A549 (cell line): ENCODE results near the gene BPIFB3. TPM values are rescaled to one million over a fixed set of nuclear protein-coding genes. Genes with fewer than 3 reads are reported as not detected.

Experiments used
- ATAC-seq, 2 experiments: fragments of 200-7000 bp in 1 of 2; fragments of >200 bp in 1 of 2; cut with Nextera tagmentation in 1 of 2; cut with Tn5 transposase in 1 of 2; 3 replicates each; pipeline versions ENCODE4 v1.8.0 to v1.9.1; 2018 to 2020; ENCODE audit warnings: mild to moderate bottlenecking in 1 of 2, moderate library complexity in 1 of 2
- CTCF ChIA-PET: fragments of 300-600 bp; sonication (Branson Sonifier 250); formaldehyde crosslinking; extraction: SDS; loops from one replicate; lab custom pipeline; 2021; ENCODE audit warnings: antibody characterized with exemption, inconsistent platforms; lab: Yijun Ruan, JAX
- POLR2A ChIA-PET: fragments of 350-600 bp; formaldehyde crosslinking; extraction: SDS; loops from one replicate; lab custom pipeline; 2021; ENCODE audit warnings: antibody characterized with exemption, inconsistent platforms; lab: Yijun Ruan, JAX
- DNase-seq, 2 experiments: peaks; one replicate each; pipeline versions ENCODE4 v3.0.0 to v3.0.0-alpha.2; 2011 to 2016; ENCODE audit warnings: low read depth in 1 of 2, low spot score in 1 of 2
- FAIRE-seq: peaks from 2 replicates; lab custom pipeline; 2011; peaks lifted over from hg19 to GRCh38; lab: Jason Lieb, UNC
- H3K27ac ChIP-seq, 2 experiments: fragments of >200 bp; sonication (Bioruptor Twin); formaldehyde crosslinking; 3 replicates each; pipeline ENCODE4 v1.5.1; 2016 to 2017
- H3K4me1 ChIP-seq: fragments of >200 bp; sonication (Bioruptor Twin); formaldehyde crosslinking; 3 replicates; pipeline ENCODE4 v1.6.1; 2016
- H3K4me2 ChIP-seq: fragments of >200 bp; sonication (Bioruptor Twin); formaldehyde crosslinking; 3 replicates; pipeline ENCODE4 v1.6.1; 2016
- H3K4me3 ChIP-seq: fragments of >200 bp; sonication (Bioruptor Twin); formaldehyde crosslinking; 3 replicates; pipeline ENCODE4 v1.5.1; 2016
- H3K9me3 ChIP-seq: fragments of >200 bp; sonication (Bioruptor Twin); formaldehyde crosslinking; 3 replicates; pipeline ENCODE4 v1.6.1; 2016
- CBX2 ChIP-seq: fragments of 200-600 bp; sonication (generic); IDR thresholded peaks from 2 replicates; pipeline ENCODE4 v1.6.1; 2016; ENCODE audit warnings: low read depth, mild to moderate bottlenecking, borderline replicate concordance
- CBX8 ChIP-seq: fragments of 200-600 bp; sonication (generic); IDR thresholded peaks from 2 replicates; pipeline ENCODE4 v1.6.1; 2016
- EHF ChIP-seq: fragments of 250-450 bp; sonication (Bioruptor Pico); IDR thresholded peaks from 2 replicates; pipeline ENCODE4 v1.5.0; 2020; ENCODE audit warnings: mild to moderate bottlenecking
- EHMT2 ChIP-seq: fragments of 200-600 bp; sonication (generic); IDR thresholded peaks from 2 replicates; pipeline ENCODE4 v1.6.1; 2016; ENCODE audit warnings: antibody characterized with exemption, low read depth, mild to moderate bottlenecking, moderate library complexity
- EP300 ChIP-seq, 2 experiments: fragments of >200 bp; sonication (Bioruptor Twin); formaldehyde crosslinking; IDR thresholded peaks; 2 replicates in 1 of 2; 3 replicates in 1 of 2; pipeline ENCODE4 v1.6.1; 2016 to 2017
- FOSB ChIP-seq: fragments of 250-450 bp; sonication (Bioruptor Pico); IDR thresholded peaks from 2 replicates; pipeline ENCODE4 v1.5.0; 2020; ENCODE audit warnings: mild to moderate bottlenecking, moderate library complexity
- FOSL2 ChIP-seq, 2 experiments: fragments of 450-650 bp in 1 of 2; fragments of >200 bp in 1 of 2; sonication (Bioruptor Twin) in 1 of 2; formaldehyde crosslinking; IDR thresholded peaks; 2 replicates each; pipeline versions ENCODE4 v1.5.0 to v1.6.1; 2016 to 2020; ENCODE audit warnings: mild to moderate bottlenecking in 1 of 2, moderate library complexity in 1 of 2
- FOXS1 ChIP-seq: fragments of 250-450 bp; sonication (Bioruptor Pico); IDR thresholded peaks from 2 replicates; pipeline ENCODE4 v1.5.0; 2020; ENCODE audit warnings: mild to moderate bottlenecking, moderate library complexity
- HDAC2 ChIP-seq: fragments of 200-600 bp; sonication (generic); IDR thresholded peaks from 2 replicates; pipeline ENCODE4 v1.6.1; 2016
- HOXA7 ChIP-seq: fragments of 250-450 bp; sonication (Bioruptor Pico); IDR thresholded peaks from 2 replicates; pipeline ENCODE4 v1.5.0; 2020; ENCODE audit warnings: mild to moderate bottlenecking, moderate library complexity
- HOXB5 ChIP-seq: fragments of 250-450 bp; sonication (Bioruptor Pico); IDR thresholded peaks from 2 replicates; pipeline ENCODE4 v1.5.0; 2020; ENCODE audit warnings: mild to moderate bottlenecking, moderate library complexity
- MAFK ChIP-seq: fragments of 450-650 bp; IDR thresholded peaks from 2 replicates; pipeline ENCODE4 v1.6.1; 2014; ENCODE audit not compliant: partially characterized antibody
- NPAS2 ChIP-seq: fragments of 250-450 bp; sonication (Bioruptor Pico); IDR thresholded peaks from 2 replicates; pipeline ENCODE4 v1.8.0; 2022; ENCODE audit warnings: mild to moderate bottlenecking, moderate library complexity, borderline replicate concordance
- PHF8 ChIP-seq: fragments of 200-600 bp; sonication (generic); IDR thresholded peaks from 2 replicates; pipeline ENCODE4 v1.6.1; 2016; ENCODE audit warnings: low read depth, mild to moderate bottlenecking, antibody characterized with exemption, moderate library complexity, borderline replicate concordance
- RAD21 ChIP-seq, 2 experiments: fragments of >200 bp in 1 of 2; sonication (Bioruptor Twin) in 1 of 2; formaldehyde crosslinking in 1 of 2; IDR thresholded peaks in 1 of 2; conservative IDR thresholded peaks in 1 of 2; 2 replicates in 1 of 2; 3 replicates in 1 of 2; pipeline ENCODE4 v1.6.1; 2012 to 2018; ENCODE audit warnings: inconsistent platforms in 1 of 2
- RCOR1 ChIP-seq: fragments of 150-350 bp; IDR thresholded peaks from 2 replicates; pipeline ENCODE4 v1.6.1; 2014; ENCODE audit warnings: antibody characterized with exemption, low read length, low read depth
- RFX5 ChIP-seq: fragments of 450-650 bp; IDR thresholded peaks from 2 replicates; pipeline ENCODE4 v1.7.1; 2014; ENCODE audit warnings: antibody characterized with exemption, mild to moderate bottlenecking, moderate library complexity
- SREBF2 ChIP-seq: fragments of 450-650 bp; IDR thresholded peaks from 2 replicates; pipeline ENCODE4 v1.6.1; 2014; ENCODE audit warnings: mild to moderate bottlenecking, moderate library complexity
- TFCP2L1 ChIP-seq: fragments of 250-450 bp; sonication (Bioruptor Pico); IDR thresholded peaks from 2 replicates; pipeline ENCODE4 v1.5.0; 2021; ENCODE audit warnings: mild to moderate bottlenecking
- ZC3H11A ChIP-seq: fragments of 450-650 bp; IDR thresholded peaks from 2 replicates; pipeline ENCODE4 v1.6.1; 2014; ENCODE audit warnings: antibody characterized with exemption, mild to moderate bottlenecking
- ZFP36 ChIP-seq: fragments of 450-650 bp; IDR thresholded peaks from 2 replicates; pipeline ENCODE4 v1.6.1; 2014; ENCODE audit warnings: borderline replicate concordance; ENCODE audit not compliant: partially characterized antibody
- ZSCAN20 ChIP-seq: fragments of 250-450 bp; sonication (Bioruptor Pico); IDR thresholded peaks from 2 replicates; pipeline ENCODE4 v1.8.0; 2022; ENCODE audit warnings: mild to moderate bottlenecking, moderate library complexity
- WGBS: methylation state at CpG from one replicate; pipeline ENCODE4 v1.1.6; 2017; ENCODE audit errors: missing lambda C conversion rate; 5-methylcytosine and 5-hydroxymethylcytosine counted together
- polyA plus RNA-seq, 4 experiments: library from polyadenylated mRNA; depleted of rRNA in 3 of 4; stranded (reverse); fragments of >200 nt; fragmentation: RNase III in 1 of 4; extraction: RNeasy Plus Mini Kit Qiagen cat#74134 plus additional on column Dnase treatment in 1 of 4; gene quantifications; 2 replicates in 3 of 4; 3 replicates in 1 of 4; pipeline ENCODE4 v1.2.3, GENCODE V29; 2011 to 2017
- TF ChIP-seq, protein P1 (sequence below): IDR thresholded peaks from 2 replicates; pipeline ENCODE4 v1.6.1; 2012
- TF ChIP-seq, protein P2 (sequence below): fragments of 250-450 bp; sonication (Bioruptor Pico); IDR thresholded peaks from 2 replicates; pipeline ENCODE4 v1.5.0; 2020; ENCODE audit warnings: low read depth, mild to moderate bottlenecking, moderate library complexity
- TF ChIP-seq, protein P3 (sequence below): fragments of 450-650 bp; IDR thresholded peaks from 2 replicates; pipeline ENCODE4 v1.6.1; 2014; ENCODE audit warnings: antibody characterized with exemption
- TF ChIP-seq, protein P4 (sequence below): fragments of >200 bp; sonication (Bioruptor Twin); formaldehyde crosslinking; IDR thresholded peaks from 3 replicates; pipeline ENCODE4 v1.6.1; 2016

BPIFB3 gene
- polyA plus RNA-seq, 2 of the 4 experiments (the other 2 are of a cell fraction), result not detected

DNA sequence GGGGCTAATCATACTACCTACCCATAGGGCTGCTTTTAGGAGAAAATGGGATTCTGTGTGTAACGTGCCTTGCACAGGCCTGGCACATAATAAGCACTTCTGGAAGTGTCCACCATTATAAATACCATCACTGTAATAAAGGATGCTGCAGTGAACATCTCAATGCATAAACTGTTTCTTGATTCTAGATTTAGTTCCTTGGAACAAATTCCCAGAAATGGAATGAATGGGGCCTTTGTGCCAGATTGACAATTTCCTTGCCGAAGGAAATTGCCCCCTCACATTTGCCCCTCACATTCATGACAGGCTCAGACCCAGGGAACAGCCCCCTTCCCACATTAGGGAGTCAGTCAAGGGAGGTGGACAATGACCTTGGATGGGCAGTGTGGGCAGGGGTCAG lies 55.0 kb downstream of the BPIFB3 start:
- no peak for TF ChIP-seq EHMT2
- TF ChIP-seq HOXA7 (CRISPR knock-in tag), result no peak
- no peak for TF ChIP-seq ZSCAN20 (CRISPR knock-in tag)
- no peak for TF ChIP-seq ZC3H11A
- no peak for TF ChIP-seq SREBF2
- TF ChIP-seq, protein P1, sequence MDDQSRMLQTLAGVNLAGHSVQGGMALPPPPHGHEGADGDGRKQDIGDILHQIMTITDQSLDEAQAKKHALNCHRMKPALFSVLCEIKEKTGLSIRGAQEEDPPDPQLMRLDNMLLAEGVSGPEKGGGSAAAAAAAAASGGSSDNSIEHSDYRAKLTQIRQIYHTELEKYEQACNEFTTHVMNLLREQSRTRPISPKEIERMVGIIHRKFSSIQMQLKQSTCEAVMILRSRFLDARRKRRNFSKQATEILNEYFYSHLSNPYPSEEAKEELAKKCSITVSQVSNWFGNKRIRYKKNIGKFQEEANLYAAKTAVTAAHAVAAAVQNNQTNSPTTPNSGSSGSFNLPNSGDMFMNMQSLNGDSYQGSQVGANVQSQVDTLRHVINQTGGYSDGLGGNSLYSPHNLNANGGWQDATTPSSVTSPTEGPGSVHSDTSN, result no peak
- no peak for TF ChIP-seq NPAS2
- POLR2A ChIA-PET, result no interaction called here
- Histone ChIP-seq H3K27ac (no peak overlapping the region), H3K4me3 (no peak overlapping the region), H3K9me3 (no peaks in the 10 kb centered on the region), H3K4me2 (no peak overlapping the region), H3K4me1 (no peaks in the 10 kb centered on the region)
- 42% methylated on average over 2 of the region's 2 CpGs for WGBS
- DNase-seq (no peak), FAIRE-seq (no peak), ATAC-seq (no peak)
- CTCF ChIA-PET, result interaction anchor here (1.4 kb wide), 1 partner anchor 13 kb away, joined by 3 read pairs; no protein-coding TSS in a partner anchor

DNA sequence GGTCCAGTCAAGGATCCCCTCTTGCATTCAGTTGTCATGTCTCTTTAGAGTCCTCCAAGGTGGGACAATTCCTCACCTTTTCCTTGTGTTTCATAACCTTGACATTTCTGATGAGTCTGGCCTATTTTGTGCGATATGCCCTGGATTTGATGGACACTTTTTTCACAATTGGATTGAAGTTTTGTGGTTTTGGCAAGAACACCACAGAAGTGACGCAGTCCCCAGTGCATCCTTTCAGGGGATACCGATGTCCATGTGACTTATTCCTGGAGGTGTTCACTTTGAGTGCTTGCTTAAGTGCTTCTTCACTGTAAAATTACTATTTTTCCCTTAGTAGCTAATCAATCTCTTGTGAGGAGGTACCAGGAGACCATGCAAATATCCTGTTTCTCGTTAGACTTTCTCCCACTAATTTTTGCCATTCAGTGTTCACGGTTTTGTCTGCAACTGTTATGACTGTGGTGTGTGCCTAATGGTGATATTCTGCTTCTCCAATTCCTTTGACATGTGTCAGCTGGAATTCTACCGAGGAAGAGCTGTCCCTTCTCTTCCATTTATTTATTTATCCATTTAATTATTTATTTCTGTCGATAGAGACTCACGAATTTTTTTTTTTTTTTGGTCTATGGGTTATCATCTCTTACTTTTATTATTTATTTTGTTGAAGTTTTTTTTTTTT lies 56.6 kb downstream of the BPIFB3 start:
- no peak overlapping the region for H3K27ac ChIP-seq
- FAIRE-seq, result no peak
- H3K4me3 ChIP-seq, result no peak overlapping the region
- DNase-seq, result no peak
- CTCF ChIA-PET, result interaction anchor here (1.4 kb wide), 1 partner anchor 14 kb away, joined by 3 read pairs; no protein-coding TSS in a partner anchor
- no peak for ATAC-seq
- H3K9me3 ChIP-seq, result no peaks in the 10 kb centered on the region
- H3K4me2 ChIP-seq, result no peak overlapping the region
- 40% methylated on average over 8 of the region's 8 CpGs for WGBS
- no peaks in the 10 kb centered on the region for H3K4me1 ChIP-seq
- TF ChIP-seq HOXB5 (CRISPR knock-in tag) (no peak), HDAC2 (no peak), EHF (CRISPR knock-in tag) (no peak), RCOR1 (no peak), RFX5 (no peak), ZFP36 (no peak), TFCP2L1 (no peak), PHF8 (no peak), CBX2 (no peak), EP300 (IDR thresholded peaks at IDR 0.05) (no peak), CBX8 (no peak), RAD21 (conservative IDR thresholded peaks at IDR 0.05 in 1 of 2, IDR thresholded peaks at IDR 0.05 in 1 of 2) (no peak), MAFK (no peak), FOXS1 (no peak), NPAS2 (no peak), FOSL2 (IDR thresholded peaks at IDR 0.05) (no peak), FOSL2 (CRISPR knock-in tag; IDR thresholded peaks at IDR 0.05) (no peak), FOSB (CRISPR knock-in tag) (no peak)
- TF ChIP-seq, protein P2, sequence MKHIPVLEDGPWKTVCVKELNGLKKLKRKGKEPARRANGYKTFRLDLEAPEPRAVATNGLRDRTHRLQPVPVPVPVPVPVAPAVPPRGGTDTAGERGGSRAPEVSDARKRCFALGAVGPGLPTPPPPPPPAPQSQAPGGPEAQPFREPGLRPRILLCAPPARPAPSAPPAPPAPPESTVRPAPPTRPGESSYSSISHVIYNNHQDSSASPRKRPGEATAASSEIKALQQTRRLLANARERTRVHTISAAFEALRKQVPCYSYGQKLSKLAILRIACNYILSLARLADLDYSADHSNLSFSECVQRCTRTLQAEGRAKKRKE, result no peak
- TF ChIP-seq, protein P3, sequence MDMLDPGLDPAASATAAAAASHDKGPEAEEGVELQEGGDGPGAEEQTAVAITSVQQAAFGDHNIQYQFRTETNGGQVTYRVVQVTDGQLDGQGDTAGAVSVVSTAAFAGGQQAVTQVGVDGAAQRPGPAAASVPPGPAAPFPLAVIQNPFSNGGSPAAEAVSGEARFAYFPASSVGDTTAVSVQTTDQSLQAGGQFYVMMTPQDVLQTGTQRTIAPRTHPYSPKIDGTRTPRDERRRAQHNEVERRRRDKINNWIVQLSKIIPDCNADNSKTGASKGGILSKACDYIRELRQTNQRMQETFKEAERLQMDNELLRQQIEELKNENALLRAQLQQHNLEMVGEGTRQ, result no peak
- TF ChIP-seq, protein P4, sequence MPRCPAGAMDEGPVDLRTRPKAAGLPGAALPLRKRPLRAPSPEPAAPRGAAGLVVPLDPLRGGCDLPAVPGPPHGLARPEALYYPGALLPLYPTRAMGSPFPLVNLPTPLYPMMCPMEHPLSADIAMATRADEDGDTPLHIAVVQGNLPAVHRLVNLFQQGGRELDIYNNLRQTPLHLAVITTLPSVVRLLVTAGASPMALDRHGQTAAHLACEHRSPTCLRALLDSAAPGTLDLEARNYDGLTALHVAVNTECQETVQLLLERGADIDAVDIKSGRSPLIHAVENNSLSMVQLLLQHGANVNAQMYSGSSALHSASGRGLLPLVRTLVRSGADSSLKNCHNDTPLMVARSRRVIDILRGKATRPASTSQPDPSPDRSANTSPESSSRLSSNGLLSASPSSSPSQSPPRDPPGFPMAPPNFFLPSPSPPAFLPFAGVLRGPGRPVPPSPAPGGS, result no peak
- POLR2A ChIA-PET, result no interaction called here
